Renal cortex interstitium (tissue), 15 donors: Measurements from ENCODE around the gene FAM98C. TPM values are rescaled to one million over a fixed set of nuclear protein-coding genes. Genes with fewer than 3 reads are reported as not detected.
"Not testable (repeated sequence)": the region's sequence is repeated elsewhere in the genome, so short reads cannot be mapped to it uniquely, and the experiment has no call there.

Source experiments
- DNase-seq, 11 donors: peaks; one replicate each; pipeline ENCODE4 v3.0.0-alpha.2; 2013; ENCODE audit warnings: low read depth in 9 of 11, low spot score in 4 of 11; ENCODE audit errors: extremely low read depth in 1 of 11
- long read RNA-seq, 16 experiments: transcript quantifications; one replicate each; lab custom pipeline, GENCODE V29; 2026
- polyA plus RNA-seq, 3 donors: library from polyadenylated mRNA; unstranded; fragments of 120-200 nt; gene quantifications; one replicate each; pipeline ENCODE4 v1.2.1, GENCODE V29; 2013; ENCODE audit not compliant: insufficient read length in 3 of 3

Gene FAM98C
- polyA plus RNA-seq = 10 to 100 TPM; 10.4 to 20.5 (median 15.0) TPM
- long read RNA-seq, donor 1, partial matches to known transcripts = 0 of 4 reads
- long read RNA-seq, donor 1, other reads (novel, unspliced or antisense) = 0 of 4 reads
- long read RNA-seq, donor 2, transcript FAM98C-207 (2 exons, 670 nt) = major isoform, 5 of 5 reads
- long read RNA-seq, donor 2, partial matches to known transcripts = 0 of 5 reads
- long read RNA-seq, donor 2, other reads (novel, unspliced or antisense) = 0 of 5 reads
- long read RNA-seq, donor 3, partial matches to known transcripts = 0 of 5 reads
- long read RNA-seq, donor 3, other reads (novel, unspliced or antisense) = 0 of 5 reads
- long read RNA-seq, donor 4, partial matches to known transcripts = 0 of 4 reads
- long read RNA-seq, donor 4, other reads (novel, unspliced or antisense) = 0 of 4 reads
- long read RNA-seq, donor 5, transcript FAM98C-201 (8 exons, 1,271 nt) = major isoform, 5 of 6 reads
- long read RNA-seq, donor 5, partial matches to known transcripts = 0 of 6 reads
- long read RNA-seq, donor 5, other reads (novel, unspliced or antisense) = 0 of 6 reads
- long read RNA-seq, donor 6, partial matches to known transcripts = 0 of 3 reads
- long read RNA-seq, donor 6, other reads (novel, unspliced or antisense) = 0 of 3 reads
- long read RNA-seq, donor 7, transcript FAM98C-201 (8 exons, 1,271 nt) = major isoform, 5 of 5 reads
- long read RNA-seq, donor 7, partial matches to known transcripts = 0 of 5 reads
- long read RNA-seq, donor 7, other reads (novel, unspliced or antisense) = 0 of 5 reads
- long read RNA-seq, donor 8, full-length matches to known transcripts = 8 of 8 reads
- long read RNA-seq, donor 8, partial matches to known transcripts = 0 of 8 reads
- long read RNA-seq, donor 8, other reads (novel, unspliced or antisense) = 0 of 8 reads
- long read RNA-seq, donor 9, transcript FAM98C-201 (8 exons, 1,271 nt) = major isoform, 6 of 8 reads
- long read RNA-seq, donor 9, partial matches to known transcripts = 0 of 8 reads
- long read RNA-seq, donor 9, other reads (novel, unspliced or antisense) = 0 of 8 reads
- long read RNA-seq, donor 10, transcript FAM98C-201 (8 exons, 1,271 nt) = major isoform, 5 of 5 reads
- long read RNA-seq, donor 10, partial matches to known transcripts = 0 of 5 reads
- long read RNA-seq, donor 10, other reads (novel, unspliced or antisense) = 0 of 5 reads
- long read RNA-seq, donor 11, transcript FAM98C-201 (8 exons, 1,271 nt) = major isoform, 7 of 7 reads
- long read RNA-seq, donor 11, partial matches to known transcripts = 0 of 7 reads
- long read RNA-seq, donor 11, other reads (novel, unspliced or antisense) = 0 of 7 reads
- long read RNA-seq, donor 12, partial matches to known transcripts = 0 of 1 reads
- long read RNA-seq, donor 12, other reads (novel, unspliced or antisense) = 0 of 1 reads
- long read RNA-seq, donor 13, transcript FAM98C-201 (8 exons, 1,271 nt) = major isoform, 7 of 9 reads
- long read RNA-seq, donor 13, partial matches to known transcripts = 0 of 9 reads
- long read RNA-seq, donor 13, other reads (novel, unspliced or antisense) = 0 of 9 reads
- long read RNA-seq, donor 14, partial matches to known transcripts = 0 of 5 reads
- long read RNA-seq, donor 14, other reads (novel, unspliced or antisense) = 0 of 5 reads
- long read RNA-seq, donor 15, partial matches to known transcripts = 0 of 2 reads
- long read RNA-seq, donor 15, other reads (novel, unspliced or antisense) = 0 of 2 reads
- long read RNA-seq, donor 16, transcript FAM98C-207 (2 exons, 670 nt) = minor isoform, 7 of 19 reads
- long read RNA-seq, donor 16, transcript FAM98C-201 (8 exons, 1,271 nt) = major isoform, 11 of 19 reads
- long read RNA-seq, donor 16, partial matches to known transcripts = 0 of 19 reads
- long read RNA-seq, donor 16, other reads (novel, unspliced or antisense) = 0 of 19 reads

GRCh38 chr19:38402967-38403674 is at the start of gene FAM98C:
FAM98C (plus strand) TSS chr19:38403093; CDS start chr19:38403154, 61 bp downstream.
- peak; percentile 88 to 97 (median 95) for DNase-seq

- DNase-seq = no peak
These were observed 46.9 kb upstream of the FAM98C start for GRCh38 chr19:38355728-38356725.

- DNase-seq = no peak
These were observed 44.8 kb upstream of the FAM98C start for GRCh38 chr19:38358071-38358470.

- DNase-seq = no peak
These were observed 43.5 kb upstream of the FAM98C start for GRCh38 chr19:38359242-38360021.

- DNase-seq = no peak
These were observed 42.5 kb upstream of the FAM98C start for GRCh38 chr19:38360351-38360750.

- DNase-seq = no peak
These were observed 41.9 kb upstream of the FAM98C start for GRCh38 chr19:38360839-38361631.

GRCh38 chr19:38361633-38362075 is 41.2 kb upstream of the FAM98C start:
- DNase-seq = peak; percentile 44 to 82 (median 71)

GRCh38 chr19:38362076-38362945 is 40.6 kb upstream of the FAM98C start:
- peak in 7 of 11 donors; percentile 24 to 54 (median 43) for DNase-seq

- DNase-seq = not testable (repeated sequence)
These were observed 39.8 kb upstream of the FAM98C start for GRCh38 chr19:38362946-38363688.

GRCh38 chr19:38367041-38367440 is 35.9 kb upstream of the FAM98C start:
- no peak for DNase-seq

- DNase-seq = no peak
These were observed 33.3 kb upstream of the FAM98C start for GRCh38 chr19:38369584-38369983.

GRCh38 chr19:38370299-38370698 is 32.6 kb upstream of the FAM98C start:
- no peak for DNase-seq

- no peak for DNase-seq
These were observed 31.8 kb upstream of the FAM98C start for GRCh38 chr19:38371081-38371480.
